NB4 (cell line): ENCODE results near the gene CAMK2B.

ENCODE experiments used
- DNase-seq: peaks from one replicate; pipeline ENCODE4 v3.0.0; 2010; ENCODE audit warnings: low read depth
- H3K4me3 ChIP-seq: one replicate; pipeline ENCODE4 v1.5.1; 2011; ENCODE audit warnings: mild to moderate bottlenecking, low read depth, low read length, moderate library complexity
- CTCF ChIP-seq: IDR thresholded peaks from one replicate; pipeline ENCODE4 v1.5.1; 2012; ENCODE audit warnings: low read depth, low read length
- MAX ChIP-seq: IDR thresholded peaks from 2 replicates; pipeline ENCODE4 v1.6.1; 2011; ENCODE audit warnings: low read depth, low read length
- MYC ChIP-seq: IDR thresholded peaks from 2 replicates; pipeline ENCODE4 v1.6.1; 2011; ENCODE audit warnings: low read depth, low read length
- POLR2A ChIP-seq: IDR thresholded peaks from 2 replicates; pipeline ENCODE4 v1.6.1; 2011; ENCODE audit warnings: mild to moderate bottlenecking; ENCODE audit not compliant: insufficient read length; ENCODE audit errors: extremely low read depth

CAMK2B gene

GRCh38 chr7:44290252-44290620 is 35.2 kb downstream of the CAMK2B start:
- no peak for DNase-seq
- no peak for TF ChIP-seq MAX
- TF ChIP-seq CTCF: no peak
- no peak for TF ChIP-seq POLR2A
- TF ChIP-seq MYC: no peak
- H3K4me3 ChIP-seq: no peak overlapping the region

GRCh38 chr7:44289341-44290251 is 35.8 kb downstream of the CAMK2B start:
- no peak for TF ChIP-seq MAX
- TF ChIP-seq POLR2A: no peak
- TF ChIP-seq CTCF: no peak
- no peak for TF ChIP-seq MYC
- H3K4me3 ChIP-seq: no peak overlapping the region
- no peak for DNase-seq

- no peak overlapping the region for H3K4me3 ChIP-seq
- DNase-seq: no peak
- no peak for TF ChIP-seq CTCF
- no peak for TF ChIP-seq MYC
- no peak for TF ChIP-seq MAX
- TF ChIP-seq POLR2A: no peak
These were observed 36.5 kb downstream of the CAMK2B start for GRCh38 chr7:44288811-44289340.

- TF ChIP-seq CTCF: no peak
- no peak for DNase-seq
- no peak overlapping the region for H3K4me3 ChIP-seq
These were observed 37.1 kb downstream of the CAMK2B start for GRCh38 chr7:44288381-44288685.

GRCh38 chr7:44287488-44288380 is 37.7 kb downstream of the CAMK2B start:
- no peak for DNase-seq
- H3K4me3 ChIP-seq: no peak overlapping the region
- TF ChIP-seq MAX: no peak

GRCh38 chr7:44286618-44287487 is 38.5 kb downstream of the CAMK2B start:
- no peak overlapping the region for H3K4me3 ChIP-seq
- no peak for TF ChIP-seq MYC
- no peak for TF ChIP-seq POLR2A
- TF ChIP-seq CTCF: no peak
- TF ChIP-seq MAX: no peak
- DNase-seq: peak; percentile 63
